HEK293 (cell line): ENCODE results near the gene SLC12A2.

ENCODE experiments used
- CTCF ChIA-PET: fragments of 350-600 bp; formaldehyde crosslinking; extraction: SDS; loops from one replicate; lab custom pipeline; 2021; ENCODE audit warnings: antibody characterized with exemption; lab: Yijun Ruan, JAX
- POLR2A ChIA-PET: fragments of 300-600 bp; formaldehyde crosslinking; extraction: SDS; loops from one replicate; lab custom pipeline; 2020; ENCODE audit warnings: antibody characterized with exemption, inconsistent platforms; lab: Yijun Ruan, JAX
- H3K27ac ChIP-seq: fragments of 200-500 bp; sonication (Bioruptor generic); 2 replicates; pipeline ENCODE4 v1.5.1; 2014; ENCODE audit warnings: low read depth, low read length, control low read depth, inconsistent platforms; ENCODE audit errors: extremely low read depth
- H3K36me3 ChIP-seq, 2 experiments: fragments of 200-500 bp in 1 of 2; sonication (Bioruptor generic) in 1 of 2; 1 replicate in 1 of 2; 2 replicates in 1 of 2; pipeline ENCODE4 v1.5.1; 2014 to 2017; ENCODE audit warnings: inconsistent platforms in 2 of 2, low read length in 2 of 2; ENCODE audit not compliant: control insufficient read depth in 2 of 2, insufficient read depth in 1 of 2
- H3K4me1 ChIP-seq: fragments of 200-500 bp; sonication (Bioruptor generic); 2 replicates; pipeline ENCODE4 v1.5.1; 2014; ENCODE audit warnings: mild to moderate bottlenecking, low read length, inconsistent platforms; ENCODE audit not compliant: control insufficient read depth, insufficient read depth
- H3K4me3 ChIP-seq: 2 replicates; pipeline ENCODE4 v1.5.1; 2011; ENCODE audit warnings: low read depth, mild to moderate bottlenecking, control low read depth, low read length, moderate library complexity
- H3K9me3 ChIP-seq: fragments of 200-500 bp; sonication (Bioruptor generic); 2 replicates; pipeline ENCODE4 v1.5.1; 2014; ENCODE audit warnings: low read depth, low read length, inconsistent platforms; ENCODE audit not compliant: control insufficient read depth, insufficient read depth
- BCL11B ChIP-seq: fragments of 450-650 bp; formaldehyde crosslinking; IDR thresholded peaks from 2 replicates; pipeline ENCODE4 v1.5.1; 2016; ENCODE audit warnings: low read depth, missing biosample characterization, missing genetic modification characterization
- GLI2 ChIP-seq: fragments of 450-650 bp; formaldehyde crosslinking; IDR thresholded peaks from 2 replicates; pipeline ENCODE4; 2017; ENCODE audit warnings: missing biosample characterization, missing genetic modification characterization, low read depth, borderline replicate concordance
- OSR2 ChIP-seq: fragments of 450-650 bp; formaldehyde crosslinking; IDR thresholded peaks from 2 replicates; pipeline ENCODE4 v1.5.1; 2016; ENCODE audit warnings: missing biosample characterization, missing genetic modification characterization
- PRDM4 ChIP-seq: fragments of 450-650 bp; formaldehyde crosslinking; IDR thresholded peaks from 2 replicates; pipeline ENCODE4 v1.5.1; 2017; ENCODE audit warnings: missing biosample characterization, missing genetic modification characterization
- ZBTB20 ChIP-seq: fragments of 450-650 bp; formaldehyde crosslinking; IDR thresholded peaks from 2 replicates; pipeline ENCODE4 v1.5.1; 2016; ENCODE audit warnings: missing biosample characterization, missing genetic modification characterization
- ZBTB7A ChIP-seq: fragments of 450-650 bp; formaldehyde crosslinking; IDR thresholded peaks from 2 replicates; pipeline ENCODE4 v1.5.1; 2016; ENCODE audit warnings: low read depth, missing biosample characterization, missing genetic modification characterization
- ZBTB8A ChIP-seq: fragments of 450-650 bp; formaldehyde crosslinking; IDR thresholded peaks from 2 replicates; pipeline ENCODE4 v1.5.1; 2016; ENCODE audit warnings: missing biosample characterization, missing genetic modification characterization
- ZNF114 ChIP-seq: fragments of 450-650 bp; formaldehyde crosslinking; IDR thresholded peaks from 2 replicates; pipeline ENCODE4 v1.5.0; 2017; ENCODE audit warnings: missing biosample characterization, missing genetic modification characterization
- ZNF16 ChIP-seq: fragments of 450-650 bp; formaldehyde crosslinking; IDR thresholded peaks from 2 replicates; pipeline ENCODE4 v1.5.1; 2016; ENCODE audit warnings: low read depth, missing biosample characterization, missing genetic modification characterization
- ZNF211 ChIP-seq: fragments of 450-650 bp; formaldehyde crosslinking; IDR thresholded peaks from 2 replicates; pipeline ENCODE4 v1.5.1; 2016; ENCODE audit warnings: low read depth, missing biosample characterization, missing genetic modification characterization
- ZNF239 ChIP-seq: fragments of 450-650 bp; formaldehyde crosslinking; IDR thresholded peaks from 2 replicates; pipeline ENCODE4 v1.5.1; 2016; ENCODE audit warnings: missing biosample characterization, missing genetic modification characterization
- ZNF335 ChIP-seq: fragments of 450-650 bp; formaldehyde crosslinking; conservative IDR thresholded peaks from 2 replicates; pipeline ENCODE4 v1.5.1; 2016; ENCODE audit warnings: missing biosample characterization, missing genetic modification characterization
- ZNF48 ChIP-seq: fragments of 450-650 bp; formaldehyde crosslinking; IDR thresholded peaks from 2 replicates; pipeline ENCODE4 v1.5.1; 2016; ENCODE audit warnings: missing biosample characterization, missing genetic modification characterization
- ZNF548 ChIP-seq: fragments of 450-650 bp; formaldehyde crosslinking; IDR thresholded peaks from 2 replicates; pipeline ENCODE4 v1.5.1; 2016; ENCODE audit warnings: missing biosample characterization, missing genetic modification characterization
- ZNF555 ChIP-seq: fragments of 450-650 bp; formaldehyde crosslinking; conservative IDR thresholded peaks from 2 replicates; pipeline ENCODE4 v1.5.1; 2017; ENCODE audit warnings: missing biosample characterization, mild to moderate bottlenecking, missing genetic modification characterization, inconsistent platforms
- ZNF610 ChIP-seq: fragments of 450-650 bp; formaldehyde crosslinking; IDR thresholded peaks from 2 replicates; pipeline ENCODE4 v1.5.1; 2016; ENCODE audit warnings: missing biosample characterization, missing genetic modification characterization, borderline replicate concordance
- ZNF629 ChIP-seq: fragments of 450-650 bp; formaldehyde crosslinking; IDR thresholded peaks from 2 replicates; pipeline ENCODE4 v1.5.1; 2017; ENCODE audit warnings: missing biosample characterization, missing genetic modification characterization
- ZNF654 ChIP-seq: fragments of 450-650 bp; formaldehyde crosslinking; IDR thresholded peaks from 2 replicates; pipeline ENCODE4 v1.5.1; 2016; ENCODE audit warnings: low read depth, missing biosample characterization, missing genetic modification characterization
- ZNF76 ChIP-seq: fragments of 450-650 bp; formaldehyde crosslinking; IDR thresholded peaks from 2 replicates; pipeline ENCODE4; 2016; ENCODE audit warnings: low read depth, missing biosample characterization, missing genetic modification characterization, borderline replicate concordance
- TF ChIP-seq, protein P1 (sequence below): fragments of 450-650 bp; formaldehyde crosslinking; IDR thresholded peaks from 2 replicates; pipeline ENCODE4 v1.5.1; 2017; ENCODE audit warnings: missing biosample characterization, missing genetic modification characterization
- TF ChIP-seq, protein P2 (sequence below): fragments of 450-650 bp; formaldehyde crosslinking; IDR thresholded peaks from 2 replicates; pipeline ENCODE4 v1.5.1; 2016; ENCODE audit warnings: missing biosample characterization, missing genetic modification characterization

The SLC12A2 gene

DNA sequence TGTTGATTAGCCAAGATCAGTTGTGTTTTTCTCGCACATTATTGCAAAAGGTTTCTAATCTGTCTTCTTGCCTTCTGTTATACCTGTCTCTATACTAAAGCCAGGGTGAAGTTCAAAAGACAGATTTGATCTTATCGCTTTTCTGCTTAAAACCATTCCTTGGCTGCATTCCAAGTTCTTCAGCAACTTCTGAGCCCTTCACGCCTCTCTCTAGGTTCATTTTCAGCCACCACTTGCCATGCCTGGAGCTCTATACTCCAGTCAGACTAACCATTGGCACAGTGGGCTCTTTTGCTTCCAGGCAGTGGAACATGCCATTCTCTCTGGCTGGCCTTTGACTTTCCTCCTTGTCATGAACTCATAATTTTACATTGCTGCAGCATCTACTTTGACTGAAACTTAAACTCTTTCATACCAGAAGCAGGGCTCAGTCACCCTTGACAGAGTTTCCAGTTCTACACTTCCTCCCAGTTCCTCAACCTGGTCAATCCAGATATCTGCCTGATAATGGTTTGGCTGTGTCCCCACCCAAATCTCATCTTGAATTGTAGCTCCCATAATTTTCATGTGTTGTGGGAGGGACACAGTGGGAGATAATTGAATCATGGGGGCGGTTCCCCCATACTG is 114.4 kb downstream of the SLC12A2 start:
- no peaks in the 10 kb centered on the region for H3K9me3 ChIP-seq
- TF ChIP-seq ZNF48 (tag by site-specific recombination) (no peak), ZNF629 (tag by site-specific recombination) (no peak), BCL11B (tag by site-specific recombination) (no peak), ZNF335 (tag by site-specific recombination) (no peak), ZNF654 (tag by site-specific recombination) (no peak), ZNF239 (tag by site-specific recombination) (no peak), ZNF16 (tag by site-specific recombination) (no peak), ZNF610 (tag by site-specific recombination) (no peak), OSR2 (tag by site-specific recombination) (no peak)
- POLR2A ChIA-PET = no interaction called here
- H3K4me3 ChIP-seq = no peak overlapping the region
- no peak overlapping the region for H3K27ac ChIP-seq
- CTCF ChIA-PET = no interaction called here
- H3K36me3 ChIP-seq = no peaks in the 10 kb centered on the region
- no peaks in the 10 kb centered on the region for H3K4me1 ChIP-seq

- ChIA-PET CTCF (interaction anchor here (1.0 to 1.6 kb wide), 2 partner anchors 14 to 635 kb away, joined by 4 to 7 read pairs; no protein-coding TSS in a partner anchor), POLR2A (no interaction called here)
- H3K36me3 ChIP-seq = no peaks in the 10 kb centered on the region
- H3K4me3 ChIP-seq = no peak overlapping the region
- H3K9me3 ChIP-seq = no peaks in the 10 kb centered on the region
- TF ChIP-seq GLI2 (tag by site-specific recombination) (no peak), ZNF211 (no peak), PRDM4 (no peak), ZNF76 (tag by site-specific recombination) (no peak), ZBTB8A (tag by site-specific recombination) (no peak), ZNF548 (tag by site-specific recombination) (no peak), ZNF555 (tag by site-specific recombination) (no peak), ZBTB7A (no peak), ZNF114 (tag by site-specific recombination) (no peak), ZBTB20 (tag by site-specific recombination) (no peak)
- TF ChIP-seq, protein P1, sequence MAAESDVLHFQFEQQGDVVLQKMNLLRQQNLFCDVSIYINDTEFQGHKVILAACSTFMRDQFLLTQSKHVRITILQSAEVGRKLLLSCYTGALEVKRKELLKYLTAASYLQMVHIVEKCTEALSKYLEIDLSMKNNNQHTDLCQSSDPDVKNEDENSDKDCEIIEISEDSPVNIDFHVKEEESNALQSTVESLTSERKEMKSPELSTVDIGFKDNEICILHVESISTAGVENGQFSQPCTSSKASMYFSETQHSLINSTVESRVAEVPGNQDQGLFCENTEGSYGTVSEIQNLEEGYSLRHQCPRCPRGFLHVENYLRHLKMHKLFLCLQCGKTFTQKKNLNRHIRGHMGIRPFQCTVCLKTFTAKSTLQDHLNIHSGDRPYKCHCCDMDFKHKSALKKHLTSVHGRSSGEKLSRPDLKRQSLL = no peak
- TF ChIP-seq, protein P2, sequence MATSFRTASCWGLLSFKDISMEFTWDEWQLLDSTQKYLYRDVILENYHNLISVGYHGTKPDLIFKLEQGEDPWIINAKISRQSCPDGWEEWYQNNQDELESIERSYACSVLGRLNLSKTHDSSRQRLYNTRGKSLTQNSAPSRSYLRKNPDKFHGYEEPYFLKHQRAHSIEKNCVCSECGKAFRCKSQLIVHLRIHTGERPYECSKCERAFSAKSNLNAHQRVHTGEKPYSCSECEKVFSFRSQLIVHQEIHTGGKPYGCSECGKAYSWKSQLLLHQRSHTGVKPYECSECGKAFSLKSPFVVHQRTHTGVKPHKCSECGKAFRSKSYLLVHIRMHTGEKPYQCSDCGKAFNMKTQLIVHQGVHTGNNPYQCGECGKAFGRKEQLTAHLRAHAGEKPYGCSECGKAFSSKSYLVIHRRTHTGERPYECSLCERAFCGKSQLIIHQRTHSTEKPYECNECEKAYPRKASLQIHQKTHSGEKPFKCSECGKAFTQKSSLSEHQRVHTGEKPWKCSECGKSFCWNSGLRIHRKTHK (tag by site-specific recombination) = no peak
- TF ChIP-seq, all 188 proteins: peak for 0
- H3K27ac ChIP-seq = no peak overlapping the region
- H3K4me1 ChIP-seq = no peaks in the 10 kb centered on the region
Measured at GRCh38 chr5:128199104-128199503, 115.5 kb downstream of the SLC12A2 start.
